Neural progenitor cell (in vitro differentiated cells): ENCODE data around the gene FCRLA. TPM values are rescaled to one million over a fixed set of nuclear protein-coding genes. Genes with fewer than 3 reads are reported as not detected.

ENCODE experiments used
- DNase-seq: peaks from one replicate; pipeline ENCODE4 v3.0.0-alpha.2; 2016; ENCODE audit warnings: low spot score
- H2AFZ ChIP-seq: fragments of 200-600 bp; sonication (generic); replicated peaks from 2 replicates; pipeline ENCODE4 v1.6.1; 2016; ENCODE audit warnings: antibody characterized with exemption
- H3F3A ChIP-seq: fragments of 200-600 bp; sonication (generic); 2 replicates; pipeline ENCODE4 v1.6.1; 2016; ENCODE audit warnings: antibody characterized with exemption, low read depth
- H3K27ac ChIP-seq: fragments of 200-600 bp; sonication (generic); 2 replicates; pipeline ENCODE4 v1.5.1; 2016; ENCODE audit warnings: mild to moderate bottlenecking
- H3K27me3 ChIP-seq: fragments of 200-600 bp; sonication (generic); 2 replicates; pipeline ENCODE4 v1.6.1; 2016; ENCODE audit warnings: mild to moderate bottlenecking, moderate library complexity
- H3K36me3 ChIP-seq: fragments of 200-600 bp; sonication (generic); 2 replicates; pipeline ENCODE4 v1.5.1; 2016
- H3K4me1 ChIP-seq: fragments of 200-600 bp; sonication (generic); 2 replicates; pipeline ENCODE4 v1.6.1; 2016; ENCODE audit warnings: mixed run types
- H3K4me2 ChIP-seq: fragments of 200-600 bp; sonication (generic); 2 replicates; pipeline ENCODE4 v1.6.1; 2016
- H3K4me3 ChIP-seq: fragments of 200-600 bp; sonication (generic); 2 replicates; pipeline ENCODE4 v1.5.1; 2016
- H3K79me2 ChIP-seq: fragments of 200-600 bp; sonication (generic); 2 replicates; pipeline ENCODE4 v1.6.1; 2016; ENCODE audit warnings: low read depth
- H3K9ac ChIP-seq: fragments of 200-600 bp; sonication (generic); 2 replicates; pipeline ENCODE4 v1.6.1; 2016
- H3K9me3 ChIP-seq: fragments of 200-600 bp; sonication (generic); 2 replicates; pipeline ENCODE4 v1.5.1; 2016; ENCODE audit warnings: low read depth
- H4K20me1 ChIP-seq: fragments of 200-600 bp; sonication (generic); 2 replicates; pipeline ENCODE4 v1.6.1; 2016; ENCODE audit warnings: low read depth
- H3K27ac Mint-ChIP-seq: 3 replicates; pipeline ENCODE4 v1.8.0; 2021; ENCODE audit warnings: mixed read lengths
- H3K27me3 Mint-ChIP-seq: 2 replicates; pipeline ENCODE4 v1.8.0; 2022; ENCODE audit warnings: low read depth, mild to moderate bottlenecking, inconsistent platforms, moderate library complexity, mixed read lengths; ENCODE audit not compliant: insufficient read depth
- H3K36me3 Mint-ChIP-seq: 3 replicates; pipeline ENCODE4 v1.8.0; 2021; ENCODE audit warnings: mixed read lengths
- H3K4me1 Mint-ChIP-seq: 3 replicates; pipeline ENCODE4 v1.8.0; 2021; ENCODE audit warnings: mixed read lengths
- H3K4me3 Mint-ChIP-seq: 3 replicates; pipeline ENCODE4 v1.8.0; 2021; ENCODE audit warnings: mild to moderate bottlenecking, moderate library complexity, mixed read lengths
- H3K9me3 Mint-ChIP-seq: 3 replicates; pipeline ENCODE4 v1.8.0; 2020; ENCODE audit warnings: mixed read lengths
- EZH2 ChIP-seq: fragments of 200-600 bp; sonication (generic); IDR thresholded peaks from 2 replicates; pipeline ENCODE4 v1.6.1; 2017; ENCODE audit warnings: antibody characterized with exemption, mild to moderate bottlenecking, moderate library complexity
- EZH2phosphoT487 ChIP-seq: fragments of 200-600 bp; sonication (generic); IDR thresholded peaks from 2 replicates; pipeline ENCODE4 v1.6.1; 2017; ENCODE audit warnings: antibody characterized with exemption
- total RNA-seq: library from RNA; depleted of rRNA; stranded (reverse); fragments of >200 nt; gene quantifications from 2 replicates; pipeline ENCODE4 v1.2.3, GENCODE V29; 2015; ENCODE audit warnings: low replicate concordance
- TF ChIP-seq, protein P1 (sequence below): fragments of 200-600 bp; sonication (generic); IDR thresholded peaks from 2 replicates; pipeline ENCODE4 v1.5.1; 2017; ENCODE audit warnings: antibody characterized with exemption, mild to moderate bottlenecking

The FCRLA gene
- total RNA-seq, 1 donor from 2014 or later: not detected

DNA sequence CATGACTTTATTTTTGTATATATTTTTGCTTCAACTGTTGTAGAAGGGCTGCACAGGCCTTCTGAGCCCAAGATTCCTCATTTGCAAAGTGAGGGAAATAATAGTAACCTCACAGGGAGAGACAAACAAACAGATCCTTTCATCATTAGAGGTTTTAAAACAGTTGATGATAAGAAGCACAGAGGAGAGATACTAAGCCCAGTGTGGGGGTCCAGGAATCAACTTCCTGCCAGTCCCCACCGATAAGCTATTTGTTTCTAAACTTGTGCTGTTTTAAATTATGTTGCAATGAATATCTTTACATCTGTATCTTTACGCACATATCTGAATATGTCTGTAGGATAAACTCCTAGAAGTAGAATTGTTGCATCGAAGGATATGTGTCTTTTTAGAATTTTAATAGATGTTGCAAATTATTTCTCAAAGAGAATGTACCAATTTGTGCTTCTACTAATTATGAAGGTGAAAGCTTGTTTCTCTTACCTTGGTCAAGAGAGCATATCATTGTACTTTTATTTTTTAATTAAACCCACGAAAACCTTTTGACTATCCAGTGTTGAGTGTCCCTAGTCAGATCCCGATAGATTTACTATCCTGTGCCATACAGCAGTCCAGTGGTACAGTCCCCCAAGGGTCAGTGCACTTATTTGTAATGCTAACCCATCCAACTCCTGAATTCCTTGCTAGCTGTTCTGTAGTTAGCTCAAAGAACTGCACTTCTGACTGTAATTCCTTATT lies 25.1 kb downstream of the FCRLA start:
- Histone ChIP-seq H4K20me1 (no peaks in the 10 kb centered on the region), H3K4me2 (no peak overlapping the region), H3K79me2 (no peaks in the 10 kb centered on the region), H3K36me3 (no peaks in the 10 kb centered on the region), H3K27me3 (peaks cover 50% of the 10 kb centered on the region), H2AFZ (no peak overlapping the region), H3K4me1 (no peaks in the 10 kb centered on the region), H3K9me3 (no peaks in the 10 kb centered on the region), H3K9ac (no peak overlapping the region), H3K27ac (no peak overlapping the region), H3K4me3 (no peak overlapping the region), H3F3A (peaks cover under 1% of the 10 kb centered on the region)
- peaks cover 2% of the 10 kb centered on the region for H3K4me1 Mint-ChIP-seq
- no peak for TF ChIP-seq EZH2phosphoT487
- TF ChIP-seq EZH2: no peak
- TF ChIP-seq, protein P1, sequence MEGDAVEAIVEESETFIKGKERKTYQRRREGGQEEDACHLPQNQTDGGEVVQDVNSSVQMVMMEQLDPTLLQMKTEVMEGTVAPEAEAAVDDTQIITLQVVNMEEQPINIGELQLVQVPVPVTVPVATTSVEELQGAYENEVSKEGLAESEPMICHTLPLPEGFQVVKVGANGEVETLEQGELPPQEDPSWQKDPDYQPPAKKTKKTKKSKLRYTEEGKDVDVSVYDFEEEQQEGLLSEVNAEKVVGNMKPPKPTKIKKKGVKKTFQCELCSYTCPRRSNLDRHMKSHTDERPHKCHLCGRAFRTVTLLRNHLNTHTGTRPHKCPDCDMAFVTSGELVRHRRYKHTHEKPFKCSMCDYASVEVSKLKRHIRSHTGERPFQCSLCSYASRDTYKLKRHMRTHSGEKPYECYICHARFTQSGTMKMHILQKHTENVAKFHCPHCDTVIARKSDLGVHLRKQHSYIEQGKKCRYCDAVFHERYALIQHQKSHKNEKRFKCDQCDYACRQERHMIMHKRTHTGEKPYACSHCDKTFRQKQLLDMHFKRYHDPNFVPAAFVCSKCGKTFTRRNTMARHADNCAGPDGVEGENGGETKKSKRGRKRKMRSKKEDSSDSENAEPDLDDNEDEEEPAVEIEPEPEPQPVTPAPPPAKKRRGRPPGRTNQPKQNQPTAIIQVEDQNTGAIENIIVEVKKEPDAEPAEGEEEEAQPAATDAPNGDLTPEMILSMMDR: no peak
- H3K9me3 Mint-ChIP-seq: no peaks in the 10 kb centered on the region
- H3K27ac Mint-ChIP-seq: no peak overlapping the region
- H3K27me3 Mint-ChIP-seq: peaks cover 7% of the 10 kb centered on the region
- no peak overlapping the region for H3K4me3 Mint-ChIP-seq
- no peak for DNase-seq
- no peaks in the 10 kb centered on the region for H3K36me3 Mint-ChIP-seq

DNA sequence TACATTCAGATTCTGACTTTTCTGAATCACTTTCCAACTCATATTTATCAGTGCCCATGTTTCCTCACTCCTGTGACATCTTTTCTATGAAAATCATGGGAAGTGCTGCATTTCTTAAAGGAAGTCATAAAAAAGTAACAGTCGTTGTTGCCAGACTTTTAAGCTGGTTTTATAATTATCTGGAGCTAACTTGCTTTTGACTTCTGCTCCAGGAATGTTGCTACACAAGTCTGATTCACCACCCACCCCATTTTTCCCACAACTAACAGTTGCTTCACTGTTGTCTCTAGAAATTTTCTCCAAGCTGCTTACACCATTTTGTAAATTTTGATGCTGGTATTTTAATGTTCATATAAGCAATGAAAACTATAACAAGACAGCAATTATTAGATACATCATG lies 26.5 kb downstream of the FCRLA start:
- Mint-ChIP-seq H3K36me3 (no peaks in the 10 kb centered on the region), H3K4me1 (no peaks in the 10 kb centered on the region), H3K4me3 (no peak overlapping the region), H3K27ac (no peak overlapping the region), H3K9me3 (no peaks in the 10 kb centered on the region), H3K27me3 (peaks cover 7% of the 10 kb centered on the region)
- no peaks in the 10 kb centered on the region for H3K79me2 ChIP-seq
- H4K20me1 ChIP-seq: no peaks in the 10 kb centered on the region
- H3K4me1 ChIP-seq: no peaks in the 10 kb centered on the region
- H3K4me2 ChIP-seq: no peak overlapping the region
- peaks cover 39% of the 10 kb centered on the region for H3K27me3 ChIP-seq
- DNase-seq: no peak
- peaks cover 7% of the 10 kb centered on the region for H3F3A ChIP-seq
- H3K9me3 ChIP-seq: no peaks in the 10 kb centered on the region
- no peak overlapping the region for H3K4me3 ChIP-seq
- TF ChIP-seq EZH2phosphoT487 (no peak), EZH2 (no peak)
- TF ChIP-seq, protein P1: no peak
- no peak overlapping the region for H3K9ac ChIP-seq
- H3K27ac ChIP-seq: no peak overlapping the region
- H3K36me3 ChIP-seq: no peaks in the 10 kb centered on the region
- H2AFZ ChIP-seq: no peak overlapping the region

DNA sequence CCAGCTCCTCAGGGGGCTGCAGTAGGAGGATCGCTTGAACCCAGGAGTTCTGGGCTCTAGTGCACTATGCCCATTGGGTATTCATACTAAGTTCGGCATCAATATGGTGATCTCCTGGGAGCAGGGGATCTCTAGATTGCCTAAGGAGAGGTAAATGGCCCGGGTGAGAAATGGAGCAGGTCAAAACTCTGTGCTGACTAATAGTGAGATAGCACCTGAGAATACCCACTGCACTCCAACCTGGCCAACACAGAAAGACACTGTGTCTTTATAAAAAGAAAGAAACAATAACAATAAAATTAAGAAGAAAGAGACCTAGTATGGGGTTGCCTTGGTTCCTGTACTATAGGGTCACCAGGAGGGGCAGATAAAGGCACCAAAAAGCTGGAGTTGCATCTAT lies 28.8 kb downstream of the FCRLA start:
- Histone ChIP-seq H2AFZ (no peak overlapping the region), H4K20me1 (no peaks in the 10 kb centered on the region), H3K4me2 (no peak overlapping the region), H3K4me1 (no peaks in the 10 kb centered on the region), H3K4me3 (no peak overlapping the region), H3F3A (peaks cover 7% of the 10 kb centered on the region), H3K36me3 (no peaks in the 10 kb centered on the region), H3K27me3 (peaks cover 16% of the 10 kb centered on the region), H3K79me2 (no peaks in the 10 kb centered on the region), H3K9me3 (no peaks in the 10 kb centered on the region), H3K27ac (no peak overlapping the region), H3K9ac (no peak overlapping the region)
- DNase-seq: no peak
- TF ChIP-seq EZH2phosphoT487 (no peak), EZH2 (no peak)
- TF ChIP-seq, protein P1: no peak
- no peaks in the 10 kb centered on the region for H3K4me1 Mint-ChIP-seq
- H3K4me3 Mint-ChIP-seq: no peak overlapping the region
- no peaks in the 10 kb centered on the region for H3K9me3 Mint-ChIP-seq
- no peak overlapping the region for H3K27ac Mint-ChIP-seq
- H3K36me3 Mint-ChIP-seq: no peaks in the 10 kb centered on the region
- peaks cover 9% of the 10 kb centered on the region for H3K27me3 Mint-ChIP-seq
